GM21529 (cell line): ENCODE data around the gene CDC25B.
A peak's percentile ranks its signal among the peaks of the same experiment; 100 is the strongest.

Experiments used
- ATAC-seq: cut with Tn5 transposase; IDR thresholded peaks from one replicate; pipeline ENCODE4 v1.9.1; 2021; ENCODE audit not compliant: unreplicated experiment

Gene CDC25B

GRCh38 chr20:3763671-3764601 is 32.2 kb upstream of the CDC25B start:
- ATAC-seq, result no peak

GRCh38 chr20:3764659-3765058 is 31.5 kb upstream of the CDC25B start:
- no peak for ATAC-seq

- no peak for ATAC-seq
These were observed 30.8 kb upstream of the CDC25B start for GRCh38 chr20:3765171-3765882.

GRCh38 chr20:3766422-3767109 is 29.5 kb upstream of the CDC25B start:
- ATAC-seq, result no peak

- ATAC-seq, result no peak
These were observed 29.0 kb upstream of the CDC25B start for GRCh38 chr20:3767110-3767426.

- ATAC-seq, result peak; percentile 91
These were observed 28.4 kb upstream of the CDC25B start, which contains the start of gene ADISSP for GRCh38 chr20:3767427-3768341. Gene ADISSP, minus strand, starts transcription at chr20:3767753. Its CDS starts 7,653 bp downstream, at chr20:3760100.

GRCh38 chr20:3768342-3769130 is 27.6 kb upstream of the CDC25B start:
- peak; percentile 41 for ATAC-seq

- no peak for ATAC-seq
These were observed 24.5 kb upstream of the CDC25B start for GRCh38 chr20:3771552-3772058.

- ATAC-seq, result no peak
These were observed 20.5 kb upstream of the CDC25B start for GRCh38 chr20:3775457-3776108.

- peak; percentile 10 for ATAC-seq
These were observed 18.8 kb upstream of the CDC25B start for GRCh38 chr20:3777381-3777715.

GRCh38 chr20:3777716-3778629 is 18.1 kb upstream of the CDC25B start:
- peak; percentile 48 for ATAC-seq

- ATAC-seq, result no peak
These were observed 17.1 kb upstream of the CDC25B start for GRCh38 chr20:3778976-3779375.

- peak; percentile 59 for ATAC-seq
These were observed 14.8 kb upstream of the CDC25B start, which contains the start of gene SPEF1 for GRCh38 chr20:3781153-3781910. Gene SPEF1, minus strand, starts transcription at chr20:3781448. Its CDS starts 161 bp downstream, at chr20:3781287.

- no peak for ATAC-seq
These were observed 13.5 kb upstream of the CDC25B start for GRCh38 chr20:3782597-3782996.

GRCh38 chr20:3783068-3783489 is 13.0 kb upstream of the CDC25B start:
- no peak for ATAC-seq

- no peak for ATAC-seq
These were observed 12.5 kb upstream of the CDC25B start for GRCh38 chr20:3783511-3784195.
